ENCODE data around the gene TMEM187. TPM values are rescaled to one million over a fixed set of nuclear protein-coding genes. Genes with fewer than 3 reads are reported as not detected.

The TMEM187 gene
- total RNA-seq, 1 donor, result 5.2 TPM

- no peak for DNase-seq (ENCODE audit: low read depth)
- no peak for TF ChIP-seq CTCF (IDR thresholded peaks at IDR 0.05; ENCODE audit: insufficient read depth, low read depth, low read length)
- H3K4me3 ChIP-seq (ENCODE audit: low read depth, low read length), result no peak overlapping the region
Measured at GRCh38 chrX:153944800-153945150, 27.8 kb upstream of the TMEM187 start.

GRCh38 chrX:153945956-153946943 lies 26.3 kb upstream of the TMEM187 start:
- TF ChIP-seq CTCF (IDR thresholded peaks at IDR 0.05; ENCODE audit: insufficient read depth, low read depth, low read length), result no peak
- no peak overlapping the region for H3K4me3 ChIP-seq (ENCODE audit: low read depth, low read length)
- DNase-seq (ENCODE audit: low read depth), result no peak

GRCh38 chrX:153947009-153947769 lies 25.4 kb upstream of the TMEM187 start:
- peak; percentile 76 for DNase-seq (ENCODE audit: low read depth)
- TF ChIP-seq CTCF (IDR thresholded peaks at IDR 0.05; ENCODE audit: insufficient read depth, low read depth, low read length), result peak; percentile 88
- no peak overlapping the region for H3K4me3 ChIP-seq (ENCODE audit: low read depth, low read length)

GRCh38 chrX:153948002-153948466 lies 24.5 kb upstream of the TMEM187 start:
- no peak for DNase-seq (ENCODE audit: low read depth)
- no peak overlapping the region for H3K4me3 ChIP-seq (ENCODE audit: low read depth, low read length)
- no peak for TF ChIP-seq CTCF (IDR thresholded peaks at IDR 0.05; ENCODE audit: insufficient read depth, low read depth, low read length)

GRCh38 chrX:153948847-153949805 lies 23.4 kb upstream of the TMEM187 start:
- no peak overlapping the region for H3K4me3 ChIP-seq (ENCODE audit: low read depth, low read length)
- TF ChIP-seq CTCF (IDR thresholded peaks at IDR 0.05; ENCODE audit: insufficient read depth, low read depth, low read length), result no peak
- no peak for DNase-seq (ENCODE audit: low read depth)

- no peak for DNase-seq (ENCODE audit: low read depth)
- no peak overlapping the region for H3K4me3 ChIP-seq (ENCODE audit: low read depth, low read length)
- TF ChIP-seq CTCF (IDR thresholded peaks at IDR 0.05; ENCODE audit: insufficient read depth, low read depth, low read length), result no peak
Measured at GRCh38 chrX:153950127-153950526, 22.4 kb upstream of the TMEM187 start.
